ENCODE results near the gene CYP2C19.
"Not testable (repeated sequence)": the region's sequence is repeated elsewhere in the genome, so short reads cannot be mapped to it uniquely, and the experiment has no call there.

CYP2C19 gene

GRCh38 chr10:94879214-94879613 is 116.7 kb downstream of the CYP2C19 start:
- Histone ChIP-seq H3K27me3 (replicated peaks; ENCODE audit: control insufficient read depth, insufficient read depth, low read length) (no peaks in the 10 kb centered on the region), H3K36me3 (ENCODE audit: control insufficient read depth, insufficient read depth, low read length, severe bottlenecking) (no peaks in the 10 kb centered on the region), H3K9ac (ENCODE audit: low read length) (no peak overlapping the region), H3K9me3 (ENCODE audit: control insufficient read depth, low read length) (no peaks in the 10 kb centered on the region), H3K4me3 (ENCODE audit: low read length) (no peak overlapping the region), H3K4me1 (ENCODE audit: control insufficient read depth, insufficient read depth, low read length) (no peaks in the 10 kb centered on the region)
- no peak for DNase-seq (ENCODE audit: low read depth)

GRCh38 chr10:94889123-94889522 is 126.6 kb downstream of the CYP2C19 start:
- DNase-seq (ENCODE audit: low read depth): no peak
- H3K9me3 ChIP-seq (ENCODE audit: control insufficient read depth, low read length): no peaks in the 10 kb centered on the region
- H3K27me3 ChIP-seq (replicated peaks; ENCODE audit: control insufficient read depth, insufficient read depth, low read length): no peaks in the 10 kb centered on the region
- H3K4me1 ChIP-seq (ENCODE audit: control insufficient read depth, insufficient read depth, low read length): no peaks in the 10 kb centered on the region
- no peak overlapping the region for H3K4me3 ChIP-seq (ENCODE audit: low read length)
- no peak overlapping the region for H3K9ac ChIP-seq (ENCODE audit: low read length)
- no peaks in the 10 kb centered on the region for H3K36me3 ChIP-seq (ENCODE audit: control insufficient read depth, insufficient read depth, low read length, severe bottlenecking)

- Histone ChIP-seq H3K9me3 (ENCODE audit: control insufficient read depth, low read length) (no peaks in the 10 kb centered on the region), H3K4me1 (ENCODE audit: control insufficient read depth, insufficient read depth, low read length) (no peaks in the 10 kb centered on the region), H3K27me3 (replicated peaks; ENCODE audit: control insufficient read depth, insufficient read depth, low read length) (no peaks in the 10 kb centered on the region), H3K4me3 (ENCODE audit: low read length) (no peak overlapping the region), H3K36me3 (ENCODE audit: control insufficient read depth, insufficient read depth, low read length, severe bottlenecking) (no peaks in the 10 kb centered on the region), H3K9ac (ENCODE audit: low read length) (no peak overlapping the region)
- no peak for DNase-seq (ENCODE audit: low read depth)
These were observed 128.0 kb downstream of the CYP2C19 start for GRCh38 chr10:94890264-94891022.

- H3K4me3 ChIP-seq (ENCODE audit: low read length); H3K36me3 ChIP-seq (ENCODE audit: control insufficient read depth, insufficient read depth, low read length, severe bottlenecking); DNase-seq (ENCODE audit: low read depth); H3K27me3 ChIP-seq (replicated peaks; ENCODE audit: control insufficient read depth, insufficient read depth, low read length); H3K9me3 ChIP-seq (ENCODE audit: control insufficient read depth, low read length); H3K9ac ChIP-seq (ENCODE audit: low read length); H3K4me1 ChIP-seq (ENCODE audit: control insufficient read depth, insufficient read depth, low read length): not testable (repeated sequence)
These were observed 135.9 kb downstream of the CYP2C19 start for GRCh38 chr10:94898414-94898813.

- peaks cover 3% of the 10 kb centered on the region for H3K9me3 ChIP-seq (ENCODE audit: control insufficient read depth, low read length)
- no peaks in the 10 kb centered on the region for H3K36me3 ChIP-seq (ENCODE audit: control insufficient read depth, insufficient read depth, low read length, severe bottlenecking)
- no peak overlapping the region for H3K4me3 ChIP-seq (ENCODE audit: low read length)
- H3K27me3 ChIP-seq (replicated peaks; ENCODE audit: control insufficient read depth, insufficient read depth, low read length): no peaks in the 10 kb centered on the region
- no peak for DNase-seq (ENCODE audit: low read depth)
- H3K9ac ChIP-seq (ENCODE audit: low read length): no peak overlapping the region
- H3K4me1 ChIP-seq (ENCODE audit: control insufficient read depth, insufficient read depth, low read length): no peaks in the 10 kb centered on the region
These were observed 139.6 kb downstream of the CYP2C19 start for GRCh38 chr10:94902080-94902479.

- Histone ChIP-seq H3K36me3 (ENCODE audit: control insufficient read depth, insufficient read depth, low read length, severe bottlenecking) (no peaks in the 10 kb centered on the region), H3K9me3 (ENCODE audit: control insufficient read depth, low read length) (peaks cover 3% of the 10 kb centered on the region), H3K9ac (ENCODE audit: low read length) (no peak overlapping the region), H3K4me3 (ENCODE audit: low read length) (no peak overlapping the region), H3K27me3 (replicated peaks; ENCODE audit: control insufficient read depth, insufficient read depth, low read length) (no peaks in the 10 kb centered on the region), H3K4me1 (ENCODE audit: control insufficient read depth, insufficient read depth, low read length) (no peaks in the 10 kb centered on the region)
- no peak for DNase-seq (ENCODE audit: low read depth)
These were observed 140.1 kb downstream of the CYP2C19 start for GRCh38 chr10:94902570-94902969.

Data from adipocyte (in vitro differentiated cells).